Measurements from ENCODE around the gene NR3C2.

NR3C2 gene

GRCh38 chr4:148273501-148273986 is 168.7 kb downstream of the NR3C2 start:
- Histone ChIP-seq H3K36me3 (ENCODE audit: insufficient read depth, low read length) (no peaks in the 10 kb centered on the region), H3K4me1 (ENCODE audit: insufficient read depth, low read length, severe bottlenecking) (peaks cover 14% of the 10 kb centered on the region), H3K9me2 (ENCODE audit: low read depth, low read length) (no peaks in the 10 kb centered on the region), H3K4me3 (ENCODE audit: low read depth, low read length, poor library complexity, severe bottlenecking) (no peak overlapping the region), H3K27ac (ENCODE audit: low read depth, low read length, poor library complexity, severe bottlenecking) (no peak overlapping the region), H3K27me3 (ENCODE audit: insufficient read depth, low read length) (no peaks in the 10 kb centered on the region), H3K9ac (ENCODE audit: low read length) (no peak overlapping the region), H3F3A (ENCODE audit: insufficient read depth, low read length) (no peaks in the 10 kb centered on the region), H3K4me2 (ENCODE audit: low read length) (no peak overlapping the region), H4K20me1 (ENCODE audit: insufficient read depth, low read length) (no peaks in the 10 kb centered on the region), H3K9me3 (ENCODE audit: low read length) (no peaks in the 10 kb centered on the region), H2AFZ (ENCODE audit: low read length) (no peak overlapping the region), H3K79me2 (ENCODE audit: insufficient read depth, low read length) (no peaks in the 10 kb centered on the region)
- TF ChIP-seq EZH2 (IDR thresholded peaks at IDR 0.05; ENCODE audit: borderline replicate concordance, low read length), result no peak

GRCh38 chr4:148271166-148271565 is 171.0 kb downstream of the NR3C2 start:
- Histone ChIP-seq H3K9me3 (ENCODE audit: low read length) (no peaks in the 10 kb centered on the region), H4K20me1 (ENCODE audit: insufficient read depth, low read length) (no peaks in the 10 kb centered on the region), H3K9ac (ENCODE audit: low read length) (no peak overlapping the region), H3K4me3 (ENCODE audit: low read depth, low read length, poor library complexity, severe bottlenecking) (no peak overlapping the region), H3K36me3 (ENCODE audit: insufficient read depth, low read length) (no peaks in the 10 kb centered on the region), H3K27me3 (ENCODE audit: insufficient read depth, low read length) (no peaks in the 10 kb centered on the region), H3K4me2 (ENCODE audit: low read length) (no peak overlapping the region), H3K4me1 (ENCODE audit: insufficient read depth, low read length, severe bottlenecking) (peaks cover 14% of the 10 kb centered on the region), H3K79me2 (ENCODE audit: insufficient read depth, low read length) (no peaks in the 10 kb centered on the region), H2AFZ (ENCODE audit: low read length) (no peak overlapping the region), H3F3A (ENCODE audit: insufficient read depth, low read length) (no peaks in the 10 kb centered on the region), H3K9me2 (ENCODE audit: low read depth, low read length) (no peaks in the 10 kb centered on the region), H3K27ac (ENCODE audit: low read depth, low read length, poor library complexity, severe bottlenecking) (no peak overlapping the region)
- no peak for TF ChIP-seq EZH2 (IDR thresholded peaks at IDR 0.05; ENCODE audit: borderline replicate concordance, low read length)
- TF ChIP-seq, protein P1, sequence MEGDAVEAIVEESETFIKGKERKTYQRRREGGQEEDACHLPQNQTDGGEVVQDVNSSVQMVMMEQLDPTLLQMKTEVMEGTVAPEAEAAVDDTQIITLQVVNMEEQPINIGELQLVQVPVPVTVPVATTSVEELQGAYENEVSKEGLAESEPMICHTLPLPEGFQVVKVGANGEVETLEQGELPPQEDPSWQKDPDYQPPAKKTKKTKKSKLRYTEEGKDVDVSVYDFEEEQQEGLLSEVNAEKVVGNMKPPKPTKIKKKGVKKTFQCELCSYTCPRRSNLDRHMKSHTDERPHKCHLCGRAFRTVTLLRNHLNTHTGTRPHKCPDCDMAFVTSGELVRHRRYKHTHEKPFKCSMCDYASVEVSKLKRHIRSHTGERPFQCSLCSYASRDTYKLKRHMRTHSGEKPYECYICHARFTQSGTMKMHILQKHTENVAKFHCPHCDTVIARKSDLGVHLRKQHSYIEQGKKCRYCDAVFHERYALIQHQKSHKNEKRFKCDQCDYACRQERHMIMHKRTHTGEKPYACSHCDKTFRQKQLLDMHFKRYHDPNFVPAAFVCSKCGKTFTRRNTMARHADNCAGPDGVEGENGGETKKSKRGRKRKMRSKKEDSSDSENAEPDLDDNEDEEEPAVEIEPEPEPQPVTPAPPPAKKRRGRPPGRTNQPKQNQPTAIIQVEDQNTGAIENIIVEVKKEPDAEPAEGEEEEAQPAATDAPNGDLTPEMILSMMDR (IDR thresholded peaks at IDR 0.05; ENCODE audit: low read length), result no peak

GRCh38 chr4:148270630-148271029 is 171.6 kb downstream of the NR3C2 start:
- H3K9me2 ChIP-seq (ENCODE audit: low read depth, low read length), result no peaks in the 10 kb centered on the region
- H3K9me3 ChIP-seq (ENCODE audit: low read length), result no peaks in the 10 kb centered on the region
- no peaks in the 10 kb centered on the region for H3K27me3 ChIP-seq (ENCODE audit: insufficient read depth, low read length)
- no peak overlapping the region for H3K4me3 ChIP-seq (ENCODE audit: low read depth, low read length, poor library complexity, severe bottlenecking)
- H3F3A ChIP-seq (ENCODE audit: insufficient read depth, low read length), result no peaks in the 10 kb centered on the region
- H3K27ac ChIP-seq (ENCODE audit: low read depth, low read length, poor library complexity, severe bottlenecking), result no peak overlapping the region
- no peak overlapping the region for H3K9ac ChIP-seq (ENCODE audit: low read length)
- H4K20me1 ChIP-seq (ENCODE audit: insufficient read depth, low read length), result no peaks in the 10 kb centered on the region
- no peak overlapping the region for H3K4me2 ChIP-seq (ENCODE audit: low read length)
- no peaks in the 10 kb centered on the region for H3K79me2 ChIP-seq (ENCODE audit: insufficient read depth, low read length)
- H3K36me3 ChIP-seq (ENCODE audit: insufficient read depth, low read length), result no peaks in the 10 kb centered on the region
- peaks cover 14% of the 10 kb centered on the region for H3K4me1 ChIP-seq (ENCODE audit: insufficient read depth, low read length, severe bottlenecking)
- TF ChIP-seq, protein P1 (IDR thresholded peaks at IDR 0.05; ENCODE audit: low read length), result no peak
- no peak for TF ChIP-seq EZH2 (IDR thresholded peaks at IDR 0.05; ENCODE audit: borderline replicate concordance, low read length)
- no peak overlapping the region for H2AFZ ChIP-seq (ENCODE audit: low read length)

- TF ChIP-seq EZH2 (IDR thresholded peaks at IDR 0.05; ENCODE audit: borderline replicate concordance, low read length), result no peak
- TF ChIP-seq, protein P1 (IDR thresholded peaks at IDR 0.05; ENCODE audit: low read length), result no peak
- Histone ChIP-seq H3K36me3 (ENCODE audit: insufficient read depth, low read length) (no peaks in the 10 kb centered on the region), H3K9ac (ENCODE audit: low read length) (no peak overlapping the region), H3K9me2 (ENCODE audit: low read depth, low read length) (no peaks in the 10 kb centered on the region), H3K27ac (ENCODE audit: low read depth, low read length, poor library complexity, severe bottlenecking) (no peak overlapping the region), H3F3A (ENCODE audit: insufficient read depth, low read length) (no peaks in the 10 kb centered on the region; the same call in 1 of the 2 replicates), H3K9me3 (ENCODE audit: low read length) (no peaks in the 10 kb centered on the region), H4K20me1 (ENCODE audit: insufficient read depth, low read length) (no peaks in the 10 kb centered on the region), H3K79me2 (ENCODE audit: insufficient read depth, low read length) (no peaks in the 10 kb centered on the region), H3K4me1 (ENCODE audit: insufficient read depth, low read length, severe bottlenecking) (peaks cover 14% of the 10 kb centered on the region), H3K27me3 (ENCODE audit: insufficient read depth, low read length) (no peaks in the 10 kb centered on the region), H3K4me3 (ENCODE audit: low read depth, low read length, poor library complexity, severe bottlenecking) (no peak overlapping the region), H2AFZ (ENCODE audit: low read length) (no peak overlapping the region), H3K4me2 (ENCODE audit: low read length) (no peak overlapping the region)
Measured at GRCh38 chr4:148268835-148269234, 173.4 kb downstream of the NR3C2 start.

Data from OCI-LY1 (cell line).